B cell (primary cell): ENCODE measurements around the gene CALCOCO1. TPM values are rescaled to one million over a fixed set of nuclear protein-coding genes. Genes with fewer than 3 reads are reported as not detected.
A peak's percentile ranks its signal among the peaks of the same experiment; 100 is the strongest.

Experiments
- ATAC-seq: fragments of 200-7000 bp; cut with Tn5 transposase; one replicate; pipeline ENCODE4 v1.10.0; 2021; ENCODE audit warnings: low read depth, mild to moderate bottlenecking, moderate number of reproducible peaks, moderate library complexity
- CTCF ChIA-PET: fragments of 350-600 bp; sonication (Branson Sonifier 250); formaldehyde crosslinking; loops from one replicate; lab custom pipeline; 2021; ENCODE audit warnings: antibody characterized with exemption, inconsistent platforms; lab: Charles Lee
- POLR2A ChIA-PET: fragments of 350-600 bp; sonication (Branson Sonifier 250); formaldehyde crosslinking; loops from one replicate; lab custom pipeline; 2021; ENCODE audit warnings: antibody characterized with exemption; lab: Charles Lee
- DNase-seq: peaks from one replicate; pipeline ENCODE4 v3.0.0; 2013
- H2AFZ ChIP-seq: 2 replicates; pipeline ENCODE4 v1.6.1; 2012; ENCODE audit warnings: mild to moderate bottlenecking, low read depth, low read length; ENCODE audit not compliant: insufficient read depth, poor library complexity, severe bottlenecking
- H3K27ac ChIP-seq, 2 donors: 1 replicate in 1 of 2; 2 replicates in 1 of 2; pipeline ENCODE4 v1.5.1; 2012 to 2013; ENCODE audit warnings: low read length in 2 of 2, mild to moderate bottlenecking in 2 of 2, moderate library complexity in 1 of 2
- H3K27me3 ChIP-seq, 4 experiments: fragments of 200-600 bp in 1 of 4; sonication (generic) in 1 of 4; replicated peaks in 1 of 4; 1 replicate in 2 of 4; 2 replicates in 2 of 4; pipeline versions ENCODE4 v1.6.1 to v1.7.0; 2013 to 2016; ENCODE audit warnings: low read length in 3 of 4, mild to moderate bottlenecking in 2 of 4, mixed read lengths in 1 of 4, moderate library complexity in 1 of 4; ENCODE audit not compliant: insufficient read depth in 4 of 4, control insufficient read depth in 3 of 4; ENCODE audit errors: control extremely low read depth in 1 of 4
- H3K36me3 ChIP-seq, 2 experiments: replicated peaks in 1 of 2; 1 replicate in 1 of 2; 2 replicates in 1 of 2; pipeline versions ENCODE4 v1.6.1 to v1.7.1; 2013; ENCODE audit warnings: low read length in 1 of 2; ENCODE audit not compliant: insufficient read depth in 2 of 2, control insufficient read depth in 1 of 2; ENCODE audit errors: control extremely low read depth in 1 of 2, extremely low read depth in 1 of 2
- H3K4me1 ChIP-seq, 2 donors: fragments of 200-600 bp in 1 of 2; sonication (generic) in 1 of 2; 1 replicate in 1 of 2; 2 replicates in 1 of 2; pipeline versions ENCODE4 v1.5.1 to v1.6.1; 2013 to 2017; ENCODE audit warnings: low read length in 2 of 2; ENCODE audit not compliant: control insufficient read depth in 2 of 2, insufficient read depth in 2 of 2
- H3K4me2 ChIP-seq: replicated peaks from 2 replicates; pipeline ENCODE3; 2012; ENCODE audit warnings: mild to moderate bottlenecking, low read depth, low read length; ENCODE audit not compliant: poor library complexity, severe bottlenecking
- H3K4me3 ChIP-seq, 5 experiments: fragments of 200-600 bp in 1 of 5; sonication (generic) in 1 of 5; 1 replicate in 3 of 5; 2 replicates in 2 of 5; pipeline versions ENCODE4 v1.5.1 to v1.7.0; 2011 to 2016; ENCODE audit warnings: low read length in 4 of 5, mild to moderate bottlenecking in 4 of 5, low read depth in 2 of 5, control low read depth in 1 of 5, moderate library complexity in 1 of 5; ENCODE audit not compliant: insufficient read depth in 1 of 5; ENCODE audit errors: control extremely low read depth in 1 of 5, extremely low read depth in 1 of 5
- H3K79me2 ChIP-seq: fragments of 200-600 bp; sonication (generic); one replicate; pipeline ENCODE4 v1.6.0; 2016; ENCODE audit warnings: low read length; ENCODE audit not compliant: control insufficient read depth, insufficient read depth
- H3K9ac ChIP-seq: fragments of 200-600 bp; sonication (generic); 2 replicates; pipeline ENCODE4 v1.6.1; 2017; ENCODE audit warnings: mild to moderate bottlenecking, low read length, moderate library complexity
- H3K9me3 ChIP-seq, 3 donors: one replicate each; pipeline versions ENCODE4 v1.6.1 to v1.7.1; 2013; ENCODE audit warnings: low read length in 2 of 3; ENCODE audit not compliant: control insufficient read depth in 2 of 3, insufficient read depth in 1 of 3; ENCODE audit errors: control extremely low read depth in 1 of 3
- H4K20me1 ChIP-seq: 2 replicates; pipeline ENCODE4 v1.6.0; 2012; ENCODE audit warnings: mild to moderate bottlenecking, low read length; ENCODE audit not compliant: insufficient read depth, control insufficient read depth, poor library complexity, severe bottlenecking
- H3K27ac Mint-ChIP-seq: one replicate; pipeline ENCODE4 v1.8.0; 2021; ENCODE audit warnings: mixed read lengths
- H3K27me3 Mint-ChIP-seq: one replicate; pipeline ENCODE4 v1.8.0; 2021; ENCODE audit warnings: mixed read lengths
- H3K4me1 Mint-ChIP-seq: one replicate; pipeline ENCODE4 v1.8.0; 2021; ENCODE audit warnings: mixed read lengths
- H3K4me3 Mint-ChIP-seq: one replicate; pipeline ENCODE4 v1.8.0; 2021; ENCODE audit warnings: mixed read lengths
- H3K9me3 Mint-ChIP-seq: one replicate; pipeline ENCODE4 v1.8.0; 2022; ENCODE audit warnings: mixed read lengths; ENCODE audit not compliant: insufficient read depth
- CTCF ChIP-seq: fragments of 200-600 bp; IDR thresholded peaks from one replicate; pipeline ENCODE4 v1.8.0; 2022; ENCODE audit warnings: antibody characterized with exemption, mild to moderate bottlenecking
- EZH2 ChIP-seq: IDR thresholded peaks from 2 replicates; pipeline ENCODE4 v1.6.1; 2012; ENCODE audit warnings: borderline replicate concordance, low read depth, mild to moderate bottlenecking, moderate library complexity, low read length; ENCODE audit not compliant: insufficient read depth, poor library complexity, severe bottlenecking
- WGBS: methylation state at CpG from one replicate; pipeline ENCODE4 v1.1.5; 2013; ENCODE audit warnings: missing lambda C conversion rate; ENCODE audit not compliant: insufficient coverage; 5-methylcytosine and 5-hydroxymethylcytosine counted together
- intact Hi-C: fragments of 100-400 bp; cut with micrococcal nuclease; formaldehyde crosslinking; loops from one replicate; pipeline ENCODE4 v1.10.0; 2022
- polyA plus RNA-seq: library from polyadenylated mRNA; depleted of rRNA; stranded (reverse); fragments of >200 nt; gene quantifications from 2 replicates; pipeline ENCODE4 v1.2.3, GENCODE V29; 2012
- total RNA-seq, 2 donors: library from RNA; stranded (reverse); fragments of 120-200 nt in 1 of 2; gene quantifications; 1 replicate in 1 of 2; 2 replicates in 1 of 2; pipeline versions ENCODE4 v1.2.3 to v1.2.4, GENCODE V29; 2013 to 2022

Gene CALCOCO1
- total and polyA plus RNA-seq, 2 donors (not counting 1 experiment from before 2014, with no cell fraction given), result 169 to 179 TPM

- H3K27ac ChIP-seq, result no peak overlapping the region
- ATAC-seq (no peak), DNase-seq (peak; percentile 62)
- no peaks in the 10 kb centered on the region for H3K9me3 ChIP-seq
- H3K4me3 ChIP-seq, result peak overlapping the region; percentile 80 to 96 (median 91)
- Mint-ChIP-seq H3K27me3 (peaks cover 15% of the 10 kb centered on the region), H3K27ac (no peak overlapping the region), H3K9me3 (no peaks in the 10 kb centered on the region), H3K4me3 (peak overlapping the region; percentile 96), H3K4me1 (peaks cover 26% of the 10 kb centered on the region)
- intact Hi-C loops, result loop anchor here (1.0 to 5.0 kb wide), 6 partner anchors 50 to 669 kb away; partner anchors contain the start of genes ATF7, EIF4B and SMUG1
- TF ChIP-seq CTCF (no peak), EZH2 (no peak)
- 2% methylated on average over 12 of the region's 15 CpGs for WGBS
- peaks cover 0 to 14% of the 10 kb centered on the region in 2 experiments for H3K36me3 ChIP-seq
- ChIA-PET CTCF (interaction anchor here (0.6 to 5.3 kb wide), 18 partner anchors 12 to 524 kb away, joined by 3 to 58 read pairs (median 4); partner anchors contain the start of gene ATF7), POLR2A (interaction anchor here (0.6 to 1.9 kb wide), 5 partner anchors 10 to 133 kb away, joined by 3 to 6 read pairs (median 3); partner anchors contain the start of gene ATF7)
- H4K20me1 ChIP-seq, result peaks cover 4% of the 10 kb centered on the region
- H3K4me2 ChIP-seq, result peak overlapping the region; percentile 90
- peak overlapping the region; percentile 75 for H3K9ac ChIP-seq
- peaks cover 16 to 21% of the 10 kb centered on the region in 2 donors for H3K4me1 ChIP-seq
- peak overlapping the region; percentile 93 for H2AFZ ChIP-seq
- peaks cover 0 to 26% (median 16%) of the 10 kb centered on the region in 4 experiments for H3K27me3 ChIP-seq
- H3K79me2 ChIP-seq, result peaks cover 35% of the 10 kb centered on the region
Observed at GRCh38 chr12:53676656-53677015, 50.6 kb downstream of the CALCOCO1 start.
